SK-N-SH (cell line): Measurements from ENCODE around the gene NSDHL. TPM values are rescaled to one million over a fixed set of nuclear protein-coding genes. Genes with fewer than 3 reads are reported as not detected.

Source experiments
- CTCF ChIA-PET: fragments of 300-600, 350-600 bp; formaldehyde crosslinking; extraction: SDS; loops from one replicate; lab custom pipeline; 2021; lab: Yijun Ruan, JAX
- POLR2A ChIA-PET: fragments of 350-600 bp; sonication (Branson Sonifier 250); formaldehyde crosslinking; extraction: SDS; loops from one replicate; lab custom pipeline; 2020; ENCODE audit warnings: antibody characterized with exemption, inconsistent platforms; lab: Yijun Ruan, JAX
- DNase-seq: peaks from one replicate; pipeline ENCODE4 v3.0.0; 2012
- H2AFZ ChIP-seq: fragments of 200-600 bp; sonication (generic); 2 replicates; pipeline ENCODE4 v1.8.1; 2016; ENCODE audit warnings: antibody characterized with exemption, mild to moderate bottlenecking, low read depth
- H3F3A ChIP-seq: fragments of 200-600 bp; sonication (generic); replicated peaks from 2 replicates; pipeline ENCODE3; 2016; ENCODE audit warnings: antibody characterized with exemption, mild to moderate bottlenecking; ENCODE audit not compliant: insufficient read depth
- H3K27ac ChIP-seq, 2 experiments: fragments of 200-500 bp in 1 of 2; fragments of 200-600 bp in 1 of 2; sonication (Bioruptor generic) in 1 of 2; sonication (generic), shearing (Covaris generic) in 1 of 2; 2 replicates each; pipeline versions ENCODE4 v1.5.1 to v1.6.1; 2014 to 2016; ENCODE audit warnings: low read depth in 2 of 2, inconsistent platforms in 1 of 2, low read length in 1 of 2, mild to moderate bottlenecking in 1 of 2, mixed read lengths in 1 of 2
- H3K27me3 ChIP-seq: fragments of 200-600 bp; sonication (generic), shearing (Covaris generic); 2 replicates; pipeline ENCODE4 v1.6.1; 2016; ENCODE audit warnings: mixed run types; ENCODE audit not compliant: insufficient read depth
- H3K36me3 ChIP-seq, 2 experiments: fragments of 200-500 bp in 1 of 2; fragments of 200-600 bp in 1 of 2; sonication (Bioruptor generic) in 1 of 2; sonication (generic) in 1 of 2; replicated peaks in 1 of 2; 2 replicates each; pipeline versions ENCODE3 to v1.5.1; 2014 to 2016; ENCODE audit warnings: low read length in 1 of 2, mild to moderate bottlenecking in 1 of 2; ENCODE audit not compliant: insufficient read depth in 2 of 2, control insufficient read depth in 1 of 2
- H3K4me1 ChIP-seq, 2 experiments: fragments of 200-500 bp in 1 of 2; fragments of 200-600 bp in 1 of 2; sonication (Bioruptor generic) in 1 of 2; sonication (generic), shearing (Covaris generic) in 1 of 2; 2 replicates each; pipeline versions ENCODE4 v1.5.1 to v1.6.1; 2014 to 2016; ENCODE audit warnings: low read depth in 1 of 2, low read length in 1 of 2, mixed run types in 1 of 2; ENCODE audit not compliant: insufficient read depth in 2 of 2, control insufficient read depth in 1 of 2
- H3K4me2 ChIP-seq: fragments of 200-600 bp; sonication (generic), shearing (Covaris generic); 2 replicates; pipeline ENCODE4 v1.6.1; 2017; ENCODE audit warnings: mixed run types
- H3K4me3 ChIP-seq, 2 experiments: fragments of 200-500 bp in 1 of 2; fragments of 200-600 bp in 1 of 2; sonication (Bioruptor generic) in 1 of 2; sonication (generic), shearing (Covaris generic) in 1 of 2; 2 replicates each; pipeline versions ENCODE4 v1.5.1 to v1.8.1; 2014 to 2016; ENCODE audit warnings: low read depth in 2 of 2, inconsistent platforms in 1 of 2, low read length in 1 of 2, mild to moderate bottlenecking in 1 of 2, mixed read lengths in 1 of 2, moderate library complexity in 1 of 2
- H3K79me2 ChIP-seq: fragments of 200-600 bp; sonication (generic); 2 replicates; pipeline ENCODE4 v1.8.1; 2017; ENCODE audit warnings: mild to moderate bottlenecking; ENCODE audit not compliant: insufficient read depth
- H3K9ac ChIP-seq: fragments of 200-600 bp; sonication (generic); 2 replicates; pipeline ENCODE4 v1.6.1; 2017; ENCODE audit warnings: mixed run types
- H3K9me2 ChIP-seq: fragments of 200-600 bp; sonication (generic); 2 replicates; pipeline ENCODE4 v1.6.1; 2017; ENCODE audit warnings: mixed run types
- H3K9me3 ChIP-seq: fragments of 200-600 bp; sonication (generic); 2 replicates; pipeline ENCODE4 v1.6.1; 2017; ENCODE audit warnings: mixed run types, mild to moderate bottlenecking, moderate library complexity
- H4K20me1 ChIP-seq: fragments of 200-600 bp; sonication (generic); 2 replicates; pipeline ENCODE4 v1.6.1; 2017; ENCODE audit warnings: mild to moderate bottlenecking, mixed run types; ENCODE audit not compliant: insufficient read depth
- FOSL2 ChIP-seq: IDR thresholded peaks from 2 replicates; pipeline ENCODE4 v1.4.0; 2012; ENCODE audit warnings: low read depth, mild to moderate bottlenecking, moderate library complexity, borderline replicate concordance
- FOXJ3 ChIP-seq: sonication (generic); formaldehyde crosslinking; IDR thresholded peaks from 2 replicates; pipeline ENCODE4 v1.5.1; 2020; ENCODE audit warnings: mild to moderate bottlenecking, missing genetic modification reagents
- FOXM1 ChIP-seq: IDR thresholded peaks from 2 replicates; pipeline ENCODE4 v1.4.0; 2012; ENCODE audit warnings: low read depth, mild to moderate bottlenecking
- NRF1 ChIP-seq: IDR thresholded peaks from 2 replicates; pipeline ENCODE4 v1.6.1; 2012; ENCODE audit warnings: low read depth, mild to moderate bottlenecking, low read length
- TEAD4 ChIP-seq: IDR thresholded peaks from 2 replicates; pipeline ENCODE4 v1.4.0; 2012; ENCODE audit warnings: mild to moderate bottlenecking, borderline replicate concordance; ENCODE audit not compliant: insufficient read depth
- WGBS: methylation state at CpG from one replicate; pipeline ENCODE4 v1.1.6; 2017; ENCODE audit warnings: low lambda C conversion rate; 5-methylcytosine and 5-hydroxymethylcytosine counted together
- polyA plus RNA-seq, 3 experiments: library from polyadenylated mRNA; depleted of rRNA; stranded (reverse); fragments of >200 nt; gene quantifications; 2 replicates each; pipeline ENCODE4 v1.2.3, GENCODE V29; 2012
- TF ChIP-seq, protein P1 (sequence below): IDR thresholded peaks from 2 replicates; pipeline ENCODE4 v1.4.0; 2012; ENCODE audit warnings: low read depth, borderline replicate concordance
- TF ChIP-seq, protein P2 (sequence below): IDR thresholded peaks from 2 replicates; pipeline ENCODE4 v1.6.1; 2012; ENCODE audit warnings: mild to moderate bottlenecking, low read depth, low read length, moderate library complexity
- TF ChIP-seq, protein P3 (sequence below): fragments of 150-350 bp; IDR thresholded peaks from 2 replicates; pipeline ENCODE4 v1.6.1; 2017; ENCODE audit warnings: antibody characterized with exemption, low read length, low read depth, borderline replicate concordance

Gene NSDHL
- polyA plus RNA-seq, 1 of the 3 experiments (the other 2 are of a cell fraction): 24.8 TPM

DNA sequence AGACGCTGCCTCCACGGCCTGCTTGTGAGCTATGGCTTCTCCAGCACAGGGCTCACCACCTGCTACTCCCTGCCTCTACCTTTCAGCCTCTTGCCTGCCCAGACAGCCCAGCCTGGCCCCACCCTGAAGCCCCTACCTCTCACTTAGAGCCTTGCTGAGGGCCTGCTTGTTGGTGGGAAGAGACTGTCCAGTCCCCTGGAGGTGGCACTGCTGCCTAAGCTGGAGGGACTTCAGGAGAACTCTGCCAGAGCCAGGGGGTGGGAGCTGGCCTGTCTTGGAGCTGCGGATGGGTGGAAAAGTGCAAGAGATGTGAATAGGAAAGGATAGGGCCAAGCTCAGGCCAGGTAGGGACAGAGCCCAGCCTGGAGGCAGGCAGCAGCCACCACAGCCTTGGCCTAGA, 64.3 kb downstream of the NSDHL start:
- no peak overlapping the region for H3K4me3 ChIP-seq
- POLR2A ChIA-PET: no interaction called here
- CTCF ChIA-PET: interaction anchor here (0.8 to 1.4 kb wide), 3 partner anchors 9 to 73 kb away, joined by 3 to 5 read pairs (median 4); no protein-coding TSS in a partner anchor
- H4K20me1 ChIP-seq: no peaks in the 10 kb centered on the region
- H3K4me2 ChIP-seq: no peak overlapping the region
- H3K36me3 ChIP-seq: no peaks in the 10 kb centered on the region
- no peak overlapping the region for H3K9ac ChIP-seq
- no peaks in the 10 kb centered on the region for H3K9me3 ChIP-seq
- no peak for DNase-seq
- H3K27me3 ChIP-seq: peaks cover 23% of the 10 kb centered on the region
- TF ChIP-seq FOXM1 (no peak), FOSL2 (no peak), FOXJ3 (CRISPR knock-in tag) (no peak), NRF1 (no peak), TEAD4 (no peak)
- TF ChIP-seq, protein P1, sequence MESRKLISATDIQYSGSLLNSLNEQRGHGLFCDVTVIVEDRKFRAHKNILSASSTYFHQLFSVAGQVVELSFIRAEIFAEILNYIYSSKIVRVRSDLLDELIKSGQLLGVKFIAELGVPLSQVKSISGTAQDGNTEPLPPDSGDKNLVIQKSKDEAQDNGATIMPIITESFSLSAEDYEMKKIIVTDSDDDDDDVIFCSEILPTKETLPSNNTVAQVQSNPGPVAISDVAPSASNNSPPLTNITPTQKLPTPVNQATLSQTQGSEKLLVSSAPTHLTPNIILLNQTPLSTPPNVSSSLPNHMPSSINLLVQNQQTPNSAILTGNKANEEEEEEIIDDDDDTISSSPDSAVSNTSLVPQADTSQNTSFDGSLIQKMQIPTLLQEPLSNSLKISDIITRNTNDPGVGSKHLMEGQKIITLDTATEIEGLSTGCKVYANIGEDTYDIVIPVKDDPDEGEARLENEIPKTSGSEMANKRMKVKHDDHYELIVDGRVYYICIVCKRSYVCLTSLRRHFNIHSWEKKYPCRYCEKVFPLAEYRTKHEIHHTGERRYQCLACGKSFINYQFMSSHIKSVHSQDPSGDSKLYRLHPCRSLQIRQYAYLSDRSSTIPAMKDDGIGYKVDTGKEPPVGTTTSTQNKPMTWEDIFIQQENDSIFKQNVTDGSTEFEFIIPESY: no peak
- TF ChIP-seq, protein P2, sequence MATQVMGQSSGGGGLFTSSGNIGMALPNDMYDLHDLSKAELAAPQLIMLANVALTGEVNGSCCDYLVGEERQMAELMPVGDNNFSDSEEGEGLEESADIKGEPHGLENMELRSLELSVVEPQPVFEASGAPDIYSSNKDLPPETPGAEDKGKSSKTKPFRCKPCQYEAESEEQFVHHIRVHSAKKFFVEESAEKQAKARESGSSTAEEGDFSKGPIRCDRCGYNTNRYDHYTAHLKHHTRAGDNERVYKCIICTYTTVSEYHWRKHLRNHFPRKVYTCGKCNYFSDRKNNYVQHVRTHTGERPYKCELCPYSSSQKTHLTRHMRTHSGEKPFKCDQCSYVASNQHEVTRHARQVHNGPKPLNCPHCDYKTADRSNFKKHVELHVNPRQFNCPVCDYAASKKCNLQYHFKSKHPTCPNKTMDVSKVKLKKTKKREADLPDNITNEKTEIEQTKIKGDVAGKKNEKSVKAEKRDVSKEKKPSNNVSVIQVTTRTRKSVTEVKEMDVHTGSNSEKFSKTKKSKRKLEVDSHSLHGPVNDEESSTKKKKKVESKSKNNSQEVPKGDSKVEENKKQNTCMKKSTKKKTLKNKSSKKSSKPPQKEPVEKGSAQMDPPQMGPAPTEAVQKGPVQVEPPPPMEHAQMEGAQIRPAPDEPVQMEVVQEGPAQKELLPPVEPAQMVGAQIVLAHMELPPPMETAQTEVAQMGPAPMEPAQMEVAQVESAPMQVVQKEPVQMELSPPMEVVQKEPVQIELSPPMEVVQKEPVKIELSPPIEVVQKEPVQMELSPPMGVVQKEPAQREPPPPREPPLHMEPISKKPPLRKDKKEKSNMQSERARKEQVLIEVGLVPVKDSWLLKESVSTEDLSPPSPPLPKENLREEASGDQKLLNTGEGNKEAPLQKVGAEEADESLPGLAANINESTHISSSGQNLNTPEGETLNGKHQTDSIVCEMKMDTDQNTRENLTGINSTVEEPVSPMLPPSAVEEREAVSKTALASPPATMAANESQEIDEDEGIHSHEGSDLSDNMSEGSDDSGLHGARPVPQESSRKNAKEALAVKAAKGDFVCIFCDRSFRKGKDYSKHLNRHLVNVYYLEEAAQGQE: no peak
- TF ChIP-seq, protein P3, sequence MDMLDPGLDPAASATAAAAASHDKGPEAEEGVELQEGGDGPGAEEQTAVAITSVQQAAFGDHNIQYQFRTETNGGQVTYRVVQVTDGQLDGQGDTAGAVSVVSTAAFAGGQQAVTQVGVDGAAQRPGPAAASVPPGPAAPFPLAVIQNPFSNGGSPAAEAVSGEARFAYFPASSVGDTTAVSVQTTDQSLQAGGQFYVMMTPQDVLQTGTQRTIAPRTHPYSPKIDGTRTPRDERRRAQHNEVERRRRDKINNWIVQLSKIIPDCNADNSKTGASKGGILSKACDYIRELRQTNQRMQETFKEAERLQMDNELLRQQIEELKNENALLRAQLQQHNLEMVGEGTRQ: no peak
- no peaks in the 10 kb centered on the region for H3F3A ChIP-seq
- H3K79me2 ChIP-seq: no peaks in the 10 kb centered on the region
- H2AFZ ChIP-seq: no peak overlapping the region
- no peak overlapping the region for H3K27ac ChIP-seq
- H3K4me1 ChIP-seq: peaks cover 0 to 2% of the 10 kb centered on the region in 2 experiments; a peak in 1 of 4 replicates
- WGBS: 57% methylated on average over 3 of the region's 3 CpGs
- no peaks in the 10 kb centered on the region for H3K9me2 ChIP-seq
